Hematopoietic multipotent progenitor cell treated with erythropoietin and hydrocortisone succinate and interleukin-3 and kit ligand, for 6 days (in vitro differentiated cells): Measurements from ENCODE around the gene B3GNT7.
"Not testable (repeated sequence)": the region's sequence is repeated elsewhere in the genome, so short reads cannot be mapped to it uniquely, and the experiment has no call there.

Source experiments
- DNase-seq: peaks from one replicate; pipeline ENCODE4 v3.0.0-alpha.2; 2015

The B3GNT7 gene

DNA sequence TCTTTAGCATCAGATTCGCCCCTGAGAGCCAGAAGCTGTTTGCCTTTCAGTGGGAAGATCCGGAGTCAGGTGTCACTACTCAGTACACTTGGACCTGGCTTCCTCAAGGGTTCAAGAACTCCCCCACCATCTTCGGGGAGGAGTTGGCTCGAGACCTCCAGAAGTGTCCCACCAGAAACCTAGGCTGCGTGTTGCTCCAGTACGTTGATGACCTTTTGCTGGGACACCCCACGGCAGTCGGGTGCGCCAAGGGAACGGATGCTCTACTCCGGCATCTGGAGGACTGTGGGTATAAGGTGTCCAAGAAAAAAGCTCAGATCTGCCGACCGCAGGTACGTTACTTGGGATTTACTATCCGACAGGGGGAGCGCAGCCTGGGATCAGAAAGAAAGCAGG lies 8.7 kb downstream of the B3GNT7 start:
- DNase-seq, result not testable (repeated sequence)

DNA sequence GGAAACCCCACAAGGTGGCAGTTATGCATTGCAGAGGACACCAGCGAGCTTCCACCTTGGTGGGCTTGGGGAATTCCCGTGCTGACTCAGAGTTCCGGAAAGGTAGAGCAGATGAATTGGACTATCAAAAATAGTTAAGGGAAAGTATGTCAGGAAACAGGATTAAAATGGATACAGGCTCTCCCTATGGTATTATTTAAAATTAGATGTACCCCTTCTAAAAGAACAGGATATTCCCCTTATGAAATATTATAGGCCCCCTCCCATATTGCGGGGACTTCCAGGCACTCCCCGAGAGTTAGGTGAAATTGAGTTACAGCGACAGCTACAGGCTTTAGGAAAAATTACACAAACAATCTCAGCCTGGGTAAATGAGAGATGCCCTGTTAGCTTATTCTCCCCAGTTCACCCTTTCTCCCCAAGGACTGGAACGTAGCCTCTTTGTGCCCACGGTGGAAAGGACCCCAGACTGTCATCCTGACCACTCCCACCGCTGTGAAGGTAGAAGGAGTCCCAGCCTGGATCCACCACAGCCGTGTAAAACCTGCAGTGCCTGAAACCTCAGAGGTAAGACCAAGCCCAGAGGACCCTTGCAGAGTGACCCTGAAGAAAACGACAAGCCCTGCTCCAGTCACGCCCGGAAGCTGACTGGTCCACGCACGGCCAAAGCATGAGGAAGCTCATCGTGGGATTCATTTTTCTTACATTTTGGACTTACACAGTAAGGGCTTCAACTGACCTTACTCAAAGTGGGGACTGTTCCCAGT lies 10.3 kb downstream of the B3GNT7 start:
- not testable (repeated sequence) for DNase-seq

DNA sequence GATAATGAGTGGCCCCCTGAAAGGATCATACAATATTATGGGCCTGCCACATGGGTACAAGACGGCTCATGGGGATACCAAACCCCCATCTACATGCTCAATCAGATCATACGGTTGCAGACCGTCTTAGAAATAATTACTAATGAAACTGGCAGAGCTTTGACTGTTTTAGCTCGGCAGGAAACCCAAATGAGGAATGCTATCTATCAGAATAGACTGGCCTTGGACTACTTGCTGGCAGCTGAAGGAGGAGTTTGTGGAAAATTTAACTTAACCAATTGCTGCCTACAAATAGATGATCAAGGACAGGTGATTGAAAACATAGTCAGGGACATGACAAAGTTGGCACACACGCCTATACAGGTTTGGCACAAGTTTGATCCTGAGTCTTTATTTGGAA lies 12.2 kb downstream of the B3GNT7 start:
- DNase-seq, result not testable (repeated sequence)

DNA sequence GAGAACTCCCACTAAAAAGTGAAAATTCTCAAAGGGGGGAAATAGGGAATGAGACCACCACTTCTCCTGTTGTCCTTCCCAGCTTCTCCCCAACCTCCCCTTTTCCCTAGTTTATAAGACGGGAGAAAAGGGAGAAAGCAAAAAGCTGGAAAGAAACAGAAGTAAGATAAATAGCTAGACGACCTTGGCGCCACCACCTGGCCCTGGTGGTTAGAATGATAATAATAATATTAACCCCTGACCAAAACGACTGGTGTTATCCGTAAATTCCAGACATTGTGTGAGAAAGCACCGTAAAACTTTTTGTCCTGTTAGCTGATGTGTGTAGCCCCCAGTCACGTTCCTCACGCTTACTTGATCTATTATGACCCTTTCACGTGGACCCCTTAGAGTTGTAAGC lies 12.8 kb downstream of the B3GNT7 start:
- DNase-seq, result not testable (repeated sequence)

DNA sequence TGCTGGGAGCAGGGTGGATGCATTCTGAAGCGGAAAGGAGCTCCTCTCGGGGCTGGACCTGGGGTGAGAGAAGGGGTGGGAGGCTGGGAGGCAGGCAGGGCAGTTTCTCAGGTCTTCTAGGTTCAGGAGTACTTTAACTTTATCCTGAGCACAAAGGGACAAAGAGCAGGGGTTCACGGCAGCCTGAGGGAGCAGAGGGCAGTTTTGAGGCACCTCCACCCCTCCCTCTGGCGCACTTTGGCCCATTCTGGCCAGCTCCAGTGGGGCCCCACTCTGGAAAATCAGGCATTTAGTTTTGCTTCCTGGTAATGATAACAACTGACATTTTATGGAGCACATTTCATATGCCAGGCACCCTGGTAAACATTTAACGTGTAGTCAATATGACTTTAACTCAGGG lies 14.3 kb downstream of the B3GNT7 start:
- no peak for DNase-seq

DNA sequence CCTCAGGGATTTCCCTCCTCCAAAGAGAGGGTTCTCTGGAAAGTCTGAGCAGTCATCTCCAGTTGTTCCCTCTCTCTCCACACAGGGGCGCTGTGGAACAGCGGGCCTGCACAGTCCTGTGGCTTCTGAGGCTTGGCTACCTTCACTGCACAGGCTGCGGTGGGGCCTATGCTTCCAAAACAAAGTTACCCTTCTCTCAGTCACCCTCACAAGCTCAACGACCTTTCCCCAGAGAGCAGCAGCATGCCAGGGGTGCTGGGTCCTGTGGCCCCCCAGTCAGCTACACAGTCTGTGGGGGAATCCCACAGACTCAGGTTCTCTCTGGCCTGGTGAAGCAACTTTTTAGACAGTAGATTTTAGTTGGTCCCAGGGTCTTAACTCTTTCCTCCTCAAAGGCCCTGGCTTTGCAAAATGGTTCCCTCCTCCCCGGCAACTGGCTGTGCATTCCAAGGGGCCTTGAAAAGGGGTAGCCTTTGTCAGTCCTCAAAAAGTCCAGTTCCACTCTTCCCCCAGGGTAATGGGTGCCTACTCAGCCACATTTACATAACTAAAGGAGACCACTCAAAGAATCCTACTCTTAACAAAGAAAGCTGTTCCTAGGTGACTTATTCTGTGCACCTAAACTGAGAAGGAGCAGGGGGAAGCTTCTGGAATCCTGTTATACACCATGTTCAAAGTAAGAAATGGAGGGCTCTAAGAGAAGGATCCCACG lies 14.9 kb downstream of the B3GNT7 start:
- DNase-seq, result no peak

DNA sequence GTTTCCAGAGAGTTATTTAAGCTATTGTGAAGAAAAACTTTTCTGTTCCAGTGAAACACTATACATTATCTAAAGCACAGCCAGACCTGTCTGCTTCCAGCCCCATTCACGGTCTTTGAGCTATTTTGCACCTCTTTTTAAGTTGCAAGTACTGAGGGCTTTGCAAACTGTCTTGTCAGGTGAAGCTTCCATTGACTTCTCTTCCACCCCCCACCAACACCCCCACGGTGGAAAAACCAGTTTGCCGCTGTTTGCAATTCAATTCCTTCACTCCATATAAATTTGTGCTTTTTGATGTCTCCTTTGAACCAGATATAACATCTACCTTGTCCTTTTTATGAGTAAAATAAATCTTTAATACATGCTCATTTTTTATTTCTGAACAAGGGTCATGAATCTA lies 15.7 kb downstream of the B3GNT7 start:
- DNase-seq, result no peak

DNA sequence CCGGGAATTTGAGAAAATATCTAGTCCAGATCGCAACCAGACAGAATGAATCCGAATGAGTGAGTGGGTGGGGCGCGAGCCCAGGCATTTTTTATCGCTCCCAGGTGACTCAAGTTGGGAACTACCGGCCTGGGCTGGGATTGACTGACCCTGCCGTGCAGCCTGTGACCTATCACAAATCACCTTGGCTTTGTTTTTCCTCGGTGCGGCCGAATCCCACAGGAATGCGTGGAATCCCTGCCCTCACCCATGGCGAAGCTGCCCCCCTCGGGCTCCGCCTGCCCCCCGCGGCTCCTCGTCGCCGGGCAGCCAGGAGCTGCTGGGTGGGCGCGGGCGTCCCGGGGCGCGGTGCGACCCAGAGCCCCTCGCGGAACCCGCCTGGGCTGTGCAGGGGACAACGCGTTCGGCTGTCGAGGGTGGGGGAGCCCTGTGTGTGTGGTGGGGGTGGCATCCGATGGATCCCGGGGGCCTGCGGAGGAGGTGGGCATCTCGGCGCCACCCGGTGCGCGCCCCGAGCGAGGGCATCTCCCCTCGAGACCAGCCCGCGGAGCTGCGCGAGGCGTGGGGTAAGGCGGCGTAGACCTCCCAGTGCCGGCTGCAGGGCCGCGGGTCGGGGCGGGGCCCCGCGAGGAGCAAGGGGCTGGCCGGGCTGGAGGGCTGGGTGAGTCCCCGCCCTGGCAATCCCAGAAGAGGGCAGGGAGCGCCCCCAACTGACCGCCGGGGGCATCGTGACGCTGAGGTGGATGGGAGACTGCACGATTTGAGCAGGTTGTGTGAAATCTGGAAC lies 16.5 kb downstream of the B3GNT7 start:
- peak; percentile 86 for DNase-seq

DNA sequence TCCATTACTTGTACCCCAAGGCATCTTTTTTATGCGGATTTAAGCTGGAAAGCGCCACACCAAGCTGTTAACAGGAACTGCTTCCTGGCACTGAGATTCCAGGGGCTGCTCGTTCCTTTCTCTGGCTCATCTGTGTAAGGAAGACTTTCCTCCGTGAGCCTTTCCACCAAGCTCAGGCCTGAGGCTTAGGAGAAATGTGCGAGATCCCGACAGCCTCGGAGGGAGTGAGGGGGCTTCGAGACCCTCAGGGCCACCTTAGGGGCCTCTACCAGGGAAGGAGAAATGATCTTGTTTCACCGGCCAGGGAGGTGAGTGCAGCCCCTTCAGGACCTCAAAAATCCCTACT lies 17.1 kb downstream of the B3GNT7 start:
- no peak for DNase-seq

DNA sequence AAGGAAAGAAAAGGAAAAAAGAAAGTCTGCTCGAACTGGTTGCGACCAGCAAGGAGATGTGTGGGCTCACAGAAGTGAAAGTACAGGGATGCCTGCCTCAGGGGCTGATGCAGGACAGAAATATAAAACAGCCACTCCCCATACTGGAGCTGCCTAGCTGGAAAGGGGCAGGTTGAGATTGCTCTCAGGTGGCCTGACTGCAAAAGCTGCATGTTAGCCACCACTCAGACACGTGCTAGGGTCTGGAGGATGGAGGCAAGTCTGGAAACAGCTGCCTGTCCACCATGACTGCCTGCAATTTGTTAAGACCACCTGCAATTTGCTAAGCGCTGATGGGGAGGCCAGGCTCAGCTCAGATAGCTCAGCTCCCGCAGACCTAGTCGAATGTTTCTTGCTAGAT lies 17.9 kb downstream of the B3GNT7 start:
- DNase-seq, result no peak

DNA sequence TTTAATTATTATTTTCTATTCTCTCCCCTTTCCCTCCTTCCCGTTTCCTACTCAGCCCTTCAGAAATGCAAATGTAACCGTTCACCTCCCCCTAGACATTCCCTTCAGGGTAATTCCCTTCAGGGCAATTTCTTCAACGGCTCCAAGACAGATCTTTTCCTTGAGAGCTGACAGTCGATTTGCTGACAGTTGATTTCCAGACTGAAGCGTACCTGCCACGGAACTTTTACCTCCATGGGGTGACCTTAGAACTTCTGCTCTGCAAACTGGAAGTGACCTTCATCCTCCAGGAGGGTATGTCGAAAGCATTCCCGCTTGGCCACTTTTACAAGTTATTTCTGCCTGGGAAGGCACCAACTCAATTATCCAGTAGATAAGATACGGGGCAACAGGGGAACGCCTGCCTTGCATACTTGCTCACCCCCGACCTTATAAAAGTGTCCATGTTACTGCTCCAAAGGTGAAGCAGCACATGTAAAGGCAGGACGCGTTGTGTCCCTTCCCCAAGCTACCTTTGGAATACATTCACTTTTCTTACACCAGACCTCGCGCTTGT lies 18.5 kb downstream of the B3GNT7 start:
- DNase-seq, result no peak

DNA sequence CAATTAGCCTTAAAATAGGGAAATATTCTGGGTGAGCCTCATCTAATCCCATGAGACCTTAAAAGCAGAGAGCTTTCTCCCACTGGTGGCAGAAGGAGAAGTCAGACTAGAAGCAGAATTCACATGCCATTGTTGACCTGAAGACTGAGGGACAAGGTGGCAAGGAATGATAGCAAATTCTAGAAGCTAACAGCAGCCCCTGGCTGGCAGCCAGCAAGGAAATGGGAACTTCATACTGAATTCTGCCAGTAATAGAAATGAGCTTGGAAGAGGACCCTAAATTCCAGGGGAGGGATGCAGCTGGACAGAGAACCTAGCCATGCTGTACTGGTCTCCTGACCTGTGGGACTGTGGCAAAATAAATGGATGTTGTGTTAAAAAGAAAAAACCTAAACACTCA lies 19.5 kb downstream of the B3GNT7 start:
- DNase-seq, result peak; percentile 51

DNA sequence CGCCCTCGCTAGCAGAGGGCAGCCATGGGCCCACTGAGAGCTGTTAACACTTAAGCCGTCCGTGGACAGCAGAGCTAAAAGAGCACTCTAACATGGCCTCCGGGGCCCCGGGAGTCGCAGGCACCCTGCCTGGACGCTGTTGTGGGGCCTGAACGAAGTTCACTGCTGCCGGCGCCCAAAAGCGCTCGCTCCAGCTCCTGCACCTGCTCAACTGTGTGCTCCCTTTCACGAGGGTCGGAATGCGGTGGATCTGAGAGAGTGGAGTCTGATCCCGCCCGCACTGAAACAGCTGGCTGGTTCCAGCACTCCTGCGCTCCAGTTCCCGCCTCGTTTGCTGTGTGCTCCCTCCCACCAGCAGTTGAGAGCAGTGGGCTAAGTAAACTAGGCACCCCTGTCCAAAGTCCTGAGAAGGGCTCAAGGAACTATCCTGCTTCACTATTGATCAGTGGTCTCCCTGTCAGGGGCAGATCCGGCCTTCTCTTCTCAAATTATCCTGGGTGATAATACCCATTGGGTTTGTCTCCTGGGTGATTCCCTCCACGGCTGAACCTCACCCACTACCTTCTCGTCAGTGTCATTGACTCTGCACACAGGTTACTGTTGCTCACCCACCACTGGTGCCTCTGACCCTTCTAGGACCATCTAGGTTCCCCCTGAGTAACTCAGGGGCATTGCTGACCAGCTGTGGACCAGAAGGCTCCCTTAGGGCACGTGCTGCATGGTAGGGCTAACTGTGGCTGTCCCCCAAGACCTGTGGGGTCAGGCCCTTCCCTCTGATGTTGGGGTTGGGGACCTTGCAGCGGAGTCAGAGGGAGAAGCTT lies 23.5 kb downstream of the B3GNT7 start:
- no peak for DNase-seq

DNA sequence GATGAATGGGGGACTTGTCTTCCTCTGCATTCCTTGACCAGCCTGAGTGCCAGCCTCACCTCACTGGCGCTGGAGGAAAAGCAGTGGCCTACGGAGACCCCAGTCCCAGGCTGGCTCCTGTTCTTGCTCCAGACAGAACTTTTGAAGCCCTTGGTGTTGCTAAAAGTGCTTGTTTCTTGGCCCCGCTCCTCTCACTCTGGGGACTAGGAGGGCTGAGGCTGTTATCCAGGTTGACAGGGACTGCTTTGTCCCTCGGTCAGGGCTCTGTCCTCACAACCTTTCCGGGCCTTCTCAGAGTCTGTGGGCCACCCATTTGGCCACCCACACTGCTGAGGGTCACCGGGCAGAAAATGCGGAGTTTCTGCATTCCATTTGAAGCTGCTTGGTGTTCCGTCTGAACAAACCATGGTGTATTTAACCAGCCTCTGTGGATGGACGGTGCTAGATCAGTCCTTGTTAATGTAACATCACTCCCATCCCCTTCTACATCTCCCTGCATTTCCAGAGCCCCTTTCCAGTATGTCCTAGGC lies 25.6 kb downstream of the B3GNT7 start:
- DNase-seq, result no peak

DNA sequence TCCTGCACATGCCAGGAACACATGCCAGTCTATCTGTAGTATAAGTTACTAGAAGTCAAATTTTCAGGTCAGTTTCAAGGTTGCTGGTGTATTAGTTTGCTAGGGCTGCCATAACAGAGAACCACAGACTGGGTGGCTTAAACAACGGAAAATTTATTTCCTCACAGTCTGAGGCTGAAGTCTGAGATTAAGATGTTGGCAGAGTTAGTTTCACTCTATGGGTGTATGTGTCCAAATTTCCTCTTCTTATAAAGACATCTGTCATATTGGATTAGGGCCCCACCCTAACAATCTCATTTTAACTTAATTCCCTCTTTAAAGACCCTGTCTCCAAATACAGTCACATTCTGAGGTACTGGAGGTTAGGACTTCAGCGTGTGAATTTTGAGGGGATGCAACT lies 26.5 kb downstream of the B3GNT7 start:
- peak; percentile 58 for DNase-seq

DNA sequence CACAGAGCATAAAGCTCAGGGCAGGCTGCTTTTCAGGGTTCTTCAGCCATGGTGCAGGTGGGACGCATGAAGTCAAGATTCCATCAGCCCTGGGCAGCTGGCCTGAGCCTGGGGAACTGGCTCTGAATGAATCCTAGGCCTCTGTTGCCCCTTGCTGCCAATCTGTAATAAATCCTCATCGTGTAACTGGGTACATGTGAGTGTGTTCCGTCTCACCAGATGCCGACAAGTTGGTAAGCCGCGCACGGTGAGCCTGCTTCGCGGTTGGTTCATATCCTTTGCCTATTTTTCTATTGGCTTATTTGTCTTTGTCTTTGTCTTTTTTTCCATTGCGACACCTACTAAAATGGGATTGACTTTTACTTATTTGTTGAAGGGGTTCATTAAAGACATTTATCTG lies 27.7 kb downstream of the B3GNT7 start:
- no peak for DNase-seq

DNA sequence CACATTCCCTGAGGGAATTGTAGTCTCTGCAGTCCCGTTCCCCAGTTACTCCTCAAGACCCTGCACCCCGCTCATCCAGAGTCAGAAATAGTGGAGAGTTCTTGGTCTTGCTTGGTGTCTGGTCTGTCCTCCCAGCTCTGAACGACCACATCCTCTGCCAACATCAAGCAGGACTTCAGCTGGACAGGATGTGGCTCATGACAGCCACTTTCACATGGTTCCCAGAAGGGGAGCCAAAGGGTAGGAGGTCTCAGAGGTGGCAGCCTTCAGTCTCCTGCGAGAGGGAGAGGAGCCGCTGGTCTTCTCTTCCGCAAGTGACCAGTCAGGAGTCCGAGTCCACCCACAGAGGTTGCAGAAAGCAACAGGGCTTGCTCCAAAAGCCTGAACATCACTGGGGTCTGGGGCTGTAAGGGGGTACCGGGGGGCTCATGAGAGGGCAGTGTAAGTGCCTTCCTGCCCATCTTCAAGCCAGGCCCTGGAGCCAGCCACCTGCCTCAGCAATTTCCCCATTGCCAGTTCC lies 29.8 kb downstream of the B3GNT7 start:
- no peak for DNase-seq

DNA sequence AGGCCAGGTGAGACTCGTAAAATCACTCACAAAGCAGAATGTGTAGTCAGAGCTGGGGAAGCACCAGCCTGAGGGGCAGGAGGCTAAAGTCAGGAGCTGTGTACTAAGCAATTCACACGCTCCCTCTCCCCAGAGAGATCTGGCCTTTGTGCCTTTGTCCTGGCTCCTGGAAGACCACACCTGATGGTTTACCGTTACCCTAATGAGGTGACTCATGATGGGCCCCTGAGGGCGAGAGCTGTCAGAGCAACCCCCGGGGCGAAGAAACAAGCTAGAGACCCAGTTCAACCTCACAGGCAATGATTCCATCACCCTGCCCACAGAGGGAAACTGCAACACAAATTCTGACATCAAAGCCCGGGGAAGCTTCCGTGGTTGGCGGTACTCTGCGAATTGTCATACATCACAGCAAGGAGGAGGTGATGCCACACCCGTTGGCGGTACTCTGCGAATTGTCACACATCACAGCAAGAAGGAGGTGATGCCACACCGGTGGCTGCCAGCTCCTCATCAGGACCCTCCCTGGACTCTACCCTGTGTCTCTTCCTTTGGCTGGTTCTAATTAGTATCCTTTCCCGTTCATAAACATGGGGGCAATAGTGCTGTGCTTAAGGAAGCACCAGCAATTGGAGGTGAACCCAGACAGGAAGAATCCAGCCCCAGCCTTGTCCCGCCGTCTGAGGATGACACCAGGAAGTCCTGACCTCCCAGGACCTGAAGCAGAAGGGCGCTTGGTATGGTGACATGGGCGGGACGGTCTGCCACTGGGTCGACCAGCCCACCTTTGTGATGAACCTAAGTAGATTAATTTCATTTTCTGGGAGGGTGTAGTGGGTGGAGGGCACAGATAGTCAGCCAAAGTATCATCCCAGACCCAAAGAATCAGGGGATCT lies 30.5 kb downstream of the B3GNT7 start:
- DNase-seq, result no peak

DNA sequence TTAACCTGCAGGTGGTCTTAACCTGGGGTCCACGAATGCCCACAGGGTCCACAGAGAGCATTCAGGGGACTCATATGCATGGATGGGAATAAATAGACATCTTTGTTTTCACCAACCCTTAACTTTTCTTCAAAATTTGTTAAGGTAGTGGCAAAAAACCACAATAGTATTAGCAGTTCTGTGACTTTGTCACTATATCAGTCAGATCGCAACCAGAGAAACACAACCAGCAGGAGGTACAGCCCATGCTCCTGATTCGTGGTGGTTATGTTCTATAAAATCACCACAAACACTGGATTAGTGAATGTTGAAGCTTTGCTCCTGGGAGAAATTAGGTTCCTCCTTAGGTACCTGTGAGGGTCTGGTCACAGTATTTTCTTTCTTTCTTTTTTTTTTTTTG lies 31.6 kb downstream of the B3GNT7 start:
- no peak for DNase-seq

DNA sequence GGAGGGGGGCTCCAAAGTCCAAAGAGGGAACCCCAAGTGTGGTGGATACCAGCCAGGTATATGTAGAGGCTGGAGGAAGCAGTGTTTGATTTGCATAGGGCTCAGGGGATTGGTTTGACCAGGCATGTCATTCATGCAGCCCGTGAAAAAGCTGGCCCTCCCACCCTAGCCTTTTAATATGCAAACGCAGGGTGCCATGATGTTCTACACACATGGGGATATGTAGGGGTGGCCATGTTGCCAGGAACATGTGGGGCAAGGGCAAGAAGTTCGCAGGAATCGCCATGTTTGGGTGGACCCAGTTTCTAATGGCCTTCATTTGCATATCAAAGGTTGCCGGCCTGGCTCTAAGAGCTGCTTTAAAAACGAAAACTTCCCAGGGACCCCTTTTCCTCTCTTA lies 33.6 kb downstream of the B3GNT7 start:
- DNase-seq, result no peak

DNA sequence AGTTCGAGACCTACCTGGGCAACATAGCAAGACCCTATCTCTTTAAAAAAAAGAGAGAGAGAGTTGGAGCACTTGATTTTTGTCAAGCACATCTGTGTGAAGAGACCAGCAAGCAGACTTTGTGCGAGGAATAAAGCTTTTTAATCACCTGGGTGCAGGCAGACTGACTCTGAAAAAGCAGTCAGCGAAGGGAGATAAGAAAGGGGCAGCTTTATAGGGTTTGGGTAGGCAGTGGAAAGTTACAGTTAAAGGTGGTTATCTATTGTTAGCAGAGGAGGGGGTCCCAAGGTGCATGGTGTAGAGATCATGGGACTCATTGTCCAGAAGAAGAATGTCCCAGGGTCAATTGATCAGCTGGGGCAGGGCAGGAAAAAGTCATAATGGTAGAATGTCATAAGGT lies 34.4 kb downstream of the B3GNT7 start:
- peak; percentile 63 for DNase-seq
